H9 (cell line): Measurements from ENCODE around the gene NEURL1B. TPM values are rescaled to one million over a fixed set of nuclear protein-coding genes. Genes with fewer than 3 reads are reported as not detected.

Experiments used
- DNase-seq: peaks from one replicate; pipeline ENCODE4 v3.0.0-alpha.2; 2017
- H2AFZ ChIP-seq: one replicate; pipeline ENCODE4 v1.6.1; 2013; ENCODE audit warnings: mild to moderate bottlenecking, low read length, control low read depth, moderate library complexity
- H2AK5ac ChIP-seq: 2 replicates; pipeline ENCODE4 v1.6.1; 2013; ENCODE audit warnings: low read length, control low read depth, mixed read lengths; ENCODE audit not compliant: insufficient read length
- H2BK120ac ChIP-seq: one replicate; pipeline ENCODE4 v1.6.1; 2013; ENCODE audit warnings: low read depth, mild to moderate bottlenecking, low read length, control low read depth, inconsistent platforms; ENCODE audit not compliant: poor library complexity, severe bottlenecking
- H2BK12ac ChIP-seq: 2 replicates; pipeline ENCODE4 v1.6.1; 2013; ENCODE audit warnings: low read length, control low read depth, mixed read lengths, low read depth; ENCODE audit not compliant: insufficient read length
- H2BK15ac ChIP-seq: 2 replicates; pipeline ENCODE4 v1.6.1; 2013; ENCODE audit warnings: low read depth, low read length, control low read depth
- H2BK20ac ChIP-seq: one replicate; pipeline ENCODE4 v1.6.1; 2013; ENCODE audit warnings: low read depth, mild to moderate bottlenecking, low read length, control low read depth, inconsistent platforms; ENCODE audit not compliant: poor library complexity, severe bottlenecking
- H2BK5ac ChIP-seq: 2 replicates; pipeline ENCODE4 v1.6.1; 2013; ENCODE audit warnings: low read length, control low read depth, mixed read lengths; ENCODE audit not compliant: insufficient read length
- H3K14ac ChIP-seq: 2 replicates; pipeline ENCODE4 v1.6.1; 2013; ENCODE audit warnings: low read length, control low read depth; ENCODE audit not compliant: insufficient read depth
- H3K18ac ChIP-seq: 2 replicates; pipeline ENCODE4 v1.6.1; 2013; ENCODE audit warnings: low read depth, mild to moderate bottlenecking, mixed read lengths, low read length, control low read depth; ENCODE audit not compliant: insufficient read length
- H3K23ac ChIP-seq: 2 replicates; pipeline ENCODE4 v1.6.1; 2013; ENCODE audit warnings: low read length, control low read depth, mixed read lengths, low read depth; ENCODE audit not compliant: insufficient read length
- H3K23me2 ChIP-seq: 2 replicates; pipeline ENCODE4 v1.6.1; 2013; ENCODE audit warnings: low read depth, mild to moderate bottlenecking, mixed read lengths, low read length, control low read depth; ENCODE audit not compliant: insufficient read length, poor library complexity, severe bottlenecking
- H3K27ac ChIP-seq: 2 replicates; pipeline ENCODE4 v1.5.1; 2013; ENCODE audit warnings: low read length, control low read depth, mixed read lengths, low read depth; ENCODE audit not compliant: insufficient read length
- H3K27me3 ChIP-seq: 2 replicates; pipeline ENCODE4 v1.6.1; 2013; ENCODE audit warnings: low read length, control low read depth, inconsistent platforms; ENCODE audit not compliant: insufficient read depth
- H3K4ac ChIP-seq: 2 replicates; pipeline ENCODE4 v1.6.1; 2013; ENCODE audit warnings: low read depth, mild to moderate bottlenecking, control low read depth, inconsistent platforms, low read length, moderate library complexity
- H3K4me1 ChIP-seq: 2 replicates; pipeline ENCODE4 v1.6.1; 2013; ENCODE audit warnings: low read length, control low read depth, inconsistent platforms; ENCODE audit not compliant: insufficient read depth
- H3K4me2 ChIP-seq: 2 replicates; pipeline ENCODE4 v1.6.1; 2013; ENCODE audit warnings: low read length, control low read depth, mixed read lengths; ENCODE audit not compliant: insufficient read length, insufficient read depth
- H3K56ac ChIP-seq: 2 replicates; pipeline ENCODE4 v1.6.1; 2013; ENCODE audit warnings: low read depth, mild to moderate bottlenecking, mixed read lengths, low read length, control low read depth; ENCODE audit not compliant: insufficient read length
- H3K79me1 ChIP-seq: 2 replicates; pipeline ENCODE4 v1.6.1; 2013; ENCODE audit warnings: low read depth, mild to moderate bottlenecking, moderate library complexity, low read length, control low read depth, inconsistent platforms; ENCODE audit not compliant: insufficient read depth, poor library complexity, severe bottlenecking
- H3K79me2 ChIP-seq: 2 replicates; pipeline ENCODE4 v1.6.1; 2013; ENCODE audit warnings: low read length, control low read depth, inconsistent platforms; ENCODE audit not compliant: insufficient read depth
- H3K9ac ChIP-seq: 2 replicates; pipeline ENCODE4 v1.6.1; 2013; ENCODE audit warnings: low read length, control low read depth, mixed read lengths; ENCODE audit not compliant: insufficient read length; ENCODE audit errors: extremely low read depth
- H3K9me3 ChIP-seq: one replicate; pipeline ENCODE4 v1.6.1; 2013; ENCODE audit warnings: low read depth, low read length, inconsistent platforms; ENCODE audit not compliant: control insufficient read depth
- H3T11ph ChIP-seq: one replicate; pipeline ENCODE4 v1.6.1; 2013; ENCODE audit warnings: mild to moderate bottlenecking, low read length, control low read depth, inconsistent platforms
- H4K20me1 ChIP-seq: one replicate; pipeline ENCODE4 v1.6.1; 2013; ENCODE audit not compliant: control insufficient read depth, insufficient read length, insufficient read depth
- H4K5ac ChIP-seq: 2 replicates; pipeline ENCODE4 v1.6.1; 2013; ENCODE audit warnings: low read depth, mild to moderate bottlenecking, mixed read lengths, low read length, control low read depth; ENCODE audit not compliant: insufficient read length
- H4K8ac ChIP-seq: replicated peaks from 2 replicates; pipeline ENCODE4 v1.6.1; 2013; ENCODE audit warnings: low read length, control low read depth, mixed read lengths, low read depth; ENCODE audit not compliant: insufficient read length
- H4K91ac ChIP-seq: 2 replicates; pipeline ENCODE4 v1.6.1; 2013; ENCODE audit warnings: low read depth, mild to moderate bottlenecking, moderate library complexity, mixed read lengths, low read length, control low read depth; ENCODE audit not compliant: insufficient read length
- H3K27ac Mint-ChIP-seq, 3 experiments: 2 replicates in 2 of 3; 3 replicates in 1 of 3; pipeline ENCODE4 v1.8.0; 2020 to 2021; ENCODE audit warnings: mixed read lengths in 3 of 3, mild to moderate bottlenecking in 1 of 3, moderate library complexity in 1 of 3
- H3K27me3 Mint-ChIP-seq: 2 replicates; pipeline ENCODE4 v1.8.0; 2021; ENCODE audit warnings: low read depth, mild to moderate bottlenecking, moderate library complexity, mixed read lengths
- H3K36me3 Mint-ChIP-seq, 3 experiments: 2 replicates in 2 of 3; 3 replicates in 1 of 3; pipeline ENCODE4 v1.8.0; 2020 to 2021; ENCODE audit warnings: low read depth in 3 of 3, mixed read lengths in 3 of 3; ENCODE audit not compliant: insufficient read depth in 1 of 3
- H3K4me1 Mint-ChIP-seq, 2 experiments: 2 replicates each; pipeline ENCODE4 v1.8.0; 2020; ENCODE audit warnings: mixed read lengths in 2 of 2
- H3K4me3 Mint-ChIP-seq, 2 experiments: 2 replicates in 1 of 2; 3 replicates in 1 of 2; pipeline ENCODE4 v1.8.0; 2020 to 2021; ENCODE audit warnings: mild to moderate bottlenecking in 2 of 2, mixed read lengths in 2 of 2, moderate library complexity in 1 of 2
- H3K9me3 Mint-ChIP-seq, 2 experiments: 2 replicates in 1 of 2; 3 replicates in 1 of 2; pipeline ENCODE4 v1.8.0; 2020; ENCODE audit warnings: mild to moderate bottlenecking in 2 of 2, mixed read lengths in 2 of 2, moderate library complexity in 1 of 2
- WGBS: extraction: QIAGEN DNeasy Blood & Tissue Kit; methylation state at CpG from one replicate; pipeline ENCODE4 v1.1.7; 2013; ENCODE audit warnings: missing lambda C conversion rate, low lambda C conversion rate, mixed read lengths; ENCODE audit not compliant: insufficient read length; ENCODE audit errors: extremely low coverage; 5-methylcytosine and 5-hydroxymethylcytosine counted together
- total RNA-seq: library from RNA; stranded (reverse); gene quantifications from 2 replicates; pipeline ENCODE4 v1.2.1, GENCODE V29; 2021
- TF ChIP-seq, protein P1 (sequence below): fragments of 200-600 bp; sonication (generic); conservative IDR thresholded peaks from 3 replicates; pipeline ENCODE4 v1.8.0; 2021; ENCODE audit warnings: antibody characterized with exemption, mild to moderate bottlenecking

Gene NEURL1B
- total RNA-seq, 1 experiment from 2014 or later = 3.6 TPM

DNA sequence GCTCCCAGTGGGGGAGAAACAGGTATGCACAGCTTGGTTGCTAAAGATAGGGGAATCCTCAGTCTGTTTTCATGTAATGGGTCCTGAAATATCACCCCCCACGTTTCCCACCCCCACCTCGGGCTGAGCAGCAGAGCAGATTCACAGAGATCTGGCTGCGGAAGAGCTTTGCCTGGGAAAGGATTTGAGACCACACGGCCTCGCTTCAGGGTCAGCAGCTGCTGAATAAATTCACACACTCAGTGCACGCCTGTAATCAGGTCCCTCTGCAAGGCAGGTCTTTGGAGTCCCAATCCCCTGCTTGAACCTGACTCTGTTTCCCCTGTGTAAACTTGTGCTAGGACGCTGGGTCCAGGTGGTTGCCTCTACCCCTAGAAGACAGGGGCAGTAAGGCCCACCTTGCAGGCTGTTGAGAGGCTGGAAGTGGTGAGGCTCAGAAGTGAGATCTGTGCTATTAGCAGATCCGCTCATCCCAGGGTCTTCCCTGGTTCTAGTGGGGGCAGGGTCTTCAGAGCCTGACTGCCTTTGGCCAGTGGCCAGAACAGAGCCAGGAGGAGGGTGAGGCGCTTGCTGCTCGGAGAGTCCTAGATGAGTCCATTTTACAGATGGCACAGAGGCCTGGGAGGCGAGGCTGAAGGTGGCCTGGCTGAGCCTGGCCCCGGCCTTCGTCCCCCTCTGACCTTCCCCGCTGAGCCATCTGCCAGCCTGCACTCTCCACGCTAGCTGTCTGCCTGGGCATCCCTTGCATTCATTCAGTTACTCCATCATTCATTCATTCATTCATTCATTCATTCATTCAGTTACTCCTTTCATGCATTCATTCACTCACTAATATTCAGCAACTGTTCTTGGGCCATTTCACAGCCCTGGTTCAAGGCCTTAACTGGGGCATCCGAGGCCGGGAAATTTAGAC, 16.7 kb upstream of the NEURL1B start:
- Histone ChIP-seq H3K4me1 (peaks cover 8% of the 10 kb centered on the region; the same call in 1 of the 2 replicates), H3K27me3 (no peaks in the 10 kb centered on the region), H3K56ac (no peak overlapping the region), H2BK15ac (no peak overlapping the region), H4K91ac (no peak overlapping the region), H2AFZ (no peak overlapping the region), H3K18ac (no peak overlapping the region), H3K79me1 (no peaks in the 10 kb centered on the region), H2AK5ac (no peak overlapping the region), H3K4ac (no peak overlapping the region), H2BK12ac (no peak overlapping the region), H3K9me3 (no peaks in the 10 kb centered on the region), H3K23me2 (no peaks in the 10 kb centered on the region), H3K79me2 (no peaks in the 10 kb centered on the region), H4K5ac (no peak overlapping the region), H2BK20ac (no peak overlapping the region), H3K23ac (no peak overlapping the region), H3K14ac (no peak overlapping the region), H4K20me1 (no peaks in the 10 kb centered on the region), H3T11ph (no peak overlapping the region), H2BK5ac (no peak overlapping the region), H3K27ac (no peak overlapping the region), H4K8ac (no peak overlapping the region), H3K9ac (no peak overlapping the region), H3K4me2 (no peak overlapping the region), H2BK120ac (no peak overlapping the region)
- Mint-ChIP-seq H3K27me3 (peaks cover 20% of the 10 kb centered on the region), H3K36me3 (no peaks in the 10 kb centered on the region), H3K4me3 (no peak overlapping the region), H3K4me1 (peaks cover 59 to 67% of the 10 kb centered on the region in 2 experiments), H3K9me3 (no peaks in the 10 kb centered on the region), H3K27ac (no peak overlapping the region; a peak in 1 of 7 replicates)
- TF ChIP-seq, protein P1, sequence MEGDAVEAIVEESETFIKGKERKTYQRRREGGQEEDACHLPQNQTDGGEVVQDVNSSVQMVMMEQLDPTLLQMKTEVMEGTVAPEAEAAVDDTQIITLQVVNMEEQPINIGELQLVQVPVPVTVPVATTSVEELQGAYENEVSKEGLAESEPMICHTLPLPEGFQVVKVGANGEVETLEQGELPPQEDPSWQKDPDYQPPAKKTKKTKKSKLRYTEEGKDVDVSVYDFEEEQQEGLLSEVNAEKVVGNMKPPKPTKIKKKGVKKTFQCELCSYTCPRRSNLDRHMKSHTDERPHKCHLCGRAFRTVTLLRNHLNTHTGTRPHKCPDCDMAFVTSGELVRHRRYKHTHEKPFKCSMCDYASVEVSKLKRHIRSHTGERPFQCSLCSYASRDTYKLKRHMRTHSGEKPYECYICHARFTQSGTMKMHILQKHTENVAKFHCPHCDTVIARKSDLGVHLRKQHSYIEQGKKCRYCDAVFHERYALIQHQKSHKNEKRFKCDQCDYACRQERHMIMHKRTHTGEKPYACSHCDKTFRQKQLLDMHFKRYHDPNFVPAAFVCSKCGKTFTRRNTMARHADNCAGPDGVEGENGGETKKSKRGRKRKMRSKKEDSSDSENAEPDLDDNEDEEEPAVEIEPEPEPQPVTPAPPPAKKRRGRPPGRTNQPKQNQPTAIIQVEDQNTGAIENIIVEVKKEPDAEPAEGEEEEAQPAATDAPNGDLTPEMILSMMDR = no peak
- WGBS = no CpG with 5 or more reads among the region's 17 CpGs
- no peak for DNase-seq
